ENCODE results near the gene COL25A1. TPM values are rescaled to one million over a fixed set of nuclear protein-coding genes. Genes with fewer than 3 reads are reported as not detected.

COL25A1 gene
- total RNA-seq, 1 donor = 0.10 TPM

- no peaks in the 10 kb centered on the region for H3K27me3 ChIP-seq (ENCODE audit: insufficient read depth, low read length)
- no peaks in the 10 kb centered on the region for H3K9me3 ChIP-seq (ENCODE audit: low read depth, low read length)
- no peaks in the 10 kb centered on the region for H3K4me1 ChIP-seq (ENCODE audit: insufficient read depth, low read length)
Measured at GRCh38 chr4:109213056-109213455, 89.4 kb downstream of the COL25A1 start.

GRCh38 chr4:109211671-109212070 lies 90.8 kb downstream of the COL25A1 start:
- Histone ChIP-seq H3K4me3 (ENCODE audit: low read length) (no peak overlapping the region), H3K27me3 (ENCODE audit: insufficient read depth, low read length) (no peaks in the 10 kb centered on the region), H3K4me1 (ENCODE audit: insufficient read depth, low read length) (no peaks in the 10 kb centered on the region), H3K9me3 (ENCODE audit: low read depth, low read length) (no peaks in the 10 kb centered on the region)

More at GRCh38 chr4:109213056-109213455, 89.4 kb downstream of the COL25A1 start:
- H3K4me3 ChIP-seq (ENCODE audit: low read length) = no peak overlapping the region

GRCh38 chr4:109209647-109210046 lies 92.8 kb downstream of the COL25A1 start:
- Histone ChIP-seq H3K4me1 (ENCODE audit: insufficient read depth, low read length) (no peaks in the 10 kb centered on the region), H3K4me3 (ENCODE audit: low read length) (no peak overlapping the region), H3K27me3 (ENCODE audit: insufficient read depth, low read length) (no peaks in the 10 kb centered on the region), H3K9me3 (ENCODE audit: low read depth, low read length) (no peaks in the 10 kb centered on the region)

GRCh38 chr4:109207898-109208297 lies 94.6 kb downstream of the COL25A1 start:
- no peaks in the 10 kb centered on the region for H3K27me3 ChIP-seq (ENCODE audit: insufficient read depth, low read length)
- no peaks in the 10 kb centered on the region for H3K9me3 ChIP-seq (ENCODE audit: low read depth, low read length)
- no peak overlapping the region for H3K4me3 ChIP-seq (ENCODE audit: low read length)
- no peaks in the 10 kb centered on the region for H3K4me1 ChIP-seq (ENCODE audit: insufficient read depth, low read length)

- Histone ChIP-seq H3K4me3 (ENCODE audit: low read length) (no peak overlapping the region), H3K4me1 (ENCODE audit: insufficient read depth, low read length) (no peaks in the 10 kb centered on the region), H3K9me3 (ENCODE audit: low read depth, low read length) (no peaks in the 10 kb centered on the region), H3K27me3 (ENCODE audit: insufficient read depth, low read length) (no peaks in the 10 kb centered on the region)
Measured at GRCh38 chr4:109207061-109207460, 95.4 kb downstream of the COL25A1 start.

- Histone ChIP-seq H3K4me1 (ENCODE audit: insufficient read depth, low read length) (no peaks in the 10 kb centered on the region), H3K27me3 (ENCODE audit: insufficient read depth, low read length) (no peaks in the 10 kb centered on the region), H3K9me3 (ENCODE audit: low read depth, low read length) (no peaks in the 10 kb centered on the region), H3K4me3 (ENCODE audit: low read length) (no peak overlapping the region)
Measured at GRCh38 chr4:109206620-109207019, 95.8 kb downstream of the COL25A1 start.

GRCh38 chr4:109205186-109205585 lies 97.3 kb downstream of the COL25A1 start:
- Histone ChIP-seq H3K9me3 (ENCODE audit: low read depth, low read length) (no peaks in the 10 kb centered on the region), H3K4me3 (ENCODE audit: low read length) (no peak overlapping the region), H3K27me3 (ENCODE audit: insufficient read depth, low read length) (no peaks in the 10 kb centered on the region), H3K4me1 (ENCODE audit: insufficient read depth, low read length) (no peaks in the 10 kb centered on the region)

GRCh38 chr4:109199585-109199984 lies 102.9 kb downstream of the COL25A1 start:
- no peaks in the 10 kb centered on the region for H3K9me3 ChIP-seq (ENCODE audit: low read depth, low read length)
- H3K4me3 ChIP-seq (ENCODE audit: low read length) = no peak overlapping the region
- no peaks in the 10 kb centered on the region for H3K4me1 ChIP-seq (ENCODE audit: insufficient read depth, low read length)
- no peaks in the 10 kb centered on the region for H3K27me3 ChIP-seq (ENCODE audit: insufficient read depth, low read length)

GRCh38 chr4:109195646-109196045 lies 106.8 kb downstream of the COL25A1 start:
- H3K4me3 ChIP-seq (ENCODE audit: low read length) = no peak overlapping the region
- no peaks in the 10 kb centered on the region for H3K9me3 ChIP-seq (ENCODE audit: low read depth, low read length)
- no peaks in the 10 kb centered on the region for H3K4me1 ChIP-seq (ENCODE audit: insufficient read depth, low read length)
- H3K27me3 ChIP-seq (ENCODE audit: insufficient read depth, low read length) = no peaks in the 10 kb centered on the region

GRCh38 chr4:109191216-109191615 lies 111.2 kb downstream of the COL25A1 start:
- Histone ChIP-seq H3K4me3 (ENCODE audit: low read length) (no peak overlapping the region), H3K4me1 (ENCODE audit: insufficient read depth, low read length) (no peaks in the 10 kb centered on the region), H3K27me3 (ENCODE audit: insufficient read depth, low read length) (no peaks in the 10 kb centered on the region), H3K9me3 (ENCODE audit: low read depth, low read length) (no peaks in the 10 kb centered on the region)

- H3K9me3 ChIP-seq (ENCODE audit: low read depth, low read length) = no peaks in the 10 kb centered on the region
- no peak overlapping the region for H3K4me3 ChIP-seq (ENCODE audit: low read length)
- no peaks in the 10 kb centered on the region for H3K4me1 ChIP-seq (ENCODE audit: insufficient read depth, low read length)
- H3K27me3 ChIP-seq (ENCODE audit: insufficient read depth, low read length) = no peaks in the 10 kb centered on the region
Measured at GRCh38 chr4:109186458-109186945, 116.0 kb downstream of the COL25A1 start.

GRCh38 chr4:109185951-109186350 lies 116.5 kb downstream of the COL25A1 start:
- no peaks in the 10 kb centered on the region for H3K9me3 ChIP-seq (ENCODE audit: low read depth, low read length)
- no peaks in the 10 kb centered on the region for H3K27me3 ChIP-seq (ENCODE audit: insufficient read depth, low read length)
- H3K4me1 ChIP-seq (ENCODE audit: insufficient read depth, low read length) = no peaks in the 10 kb centered on the region
- no peak overlapping the region for H3K4me3 ChIP-seq (ENCODE audit: low read length)

- H3K27me3 ChIP-seq (ENCODE audit: insufficient read depth, low read length) = no peaks in the 10 kb centered on the region
- no peaks in the 10 kb centered on the region for H3K9me3 ChIP-seq (ENCODE audit: low read depth, low read length)
- no peak overlapping the region for H3K4me3 ChIP-seq (ENCODE audit: low read length)
- no peaks in the 10 kb centered on the region for H3K4me1 ChIP-seq (ENCODE audit: insufficient read depth, low read length)
Measured at GRCh38 chr4:109185548-109185947, 116.9 kb downstream of the COL25A1 start.

- no peaks in the 10 kb centered on the region for H3K9me3 ChIP-seq (ENCODE audit: low read depth, low read length)
- no peak overlapping the region for H3K4me3 ChIP-seq (ENCODE audit: low read length)
- no peaks in the 10 kb centered on the region for H3K27me3 ChIP-seq (ENCODE audit: insufficient read depth, low read length)
- no peaks in the 10 kb centered on the region for H3K4me1 ChIP-seq (ENCODE audit: insufficient read depth, low read length)
Measured at GRCh38 chr4:109184491-109184961, 117.9 kb downstream of the COL25A1 start.

GRCh38 chr4:109183931-109184490 lies 118.4 kb downstream of the COL25A1 start:
- no peak overlapping the region for H3K4me3 ChIP-seq (ENCODE audit: low read length)
- no peaks in the 10 kb centered on the region for H3K9me3 ChIP-seq (ENCODE audit: low read depth, low read length)
- no peaks in the 10 kb centered on the region for H3K4me1 ChIP-seq (ENCODE audit: insufficient read depth, low read length)
- no peaks in the 10 kb centered on the region for H3K27me3 ChIP-seq (ENCODE audit: insufficient read depth, low read length)

- H3K4me3 ChIP-seq (ENCODE audit: low read length) = no peak overlapping the region
- H3K27me3 ChIP-seq (ENCODE audit: insufficient read depth, low read length) = no peaks in the 10 kb centered on the region
- no peaks in the 10 kb centered on the region for H3K9me3 ChIP-seq (ENCODE audit: low read depth, low read length)
- no peaks in the 10 kb centered on the region for H3K4me1 ChIP-seq (ENCODE audit: insufficient read depth, low read length)
Measured at GRCh38 chr4:109182696-109183095, 119.8 kb downstream of the COL25A1 start.
